Measurements from ENCODE around the gene OR51B5.
"Not testable (repeated sequence)": the region's sequence is repeated elsewhere in the genome, so short reads cannot be mapped to it uniquely, and the experiment has no call there.

Gene OR51B5

DNA sequence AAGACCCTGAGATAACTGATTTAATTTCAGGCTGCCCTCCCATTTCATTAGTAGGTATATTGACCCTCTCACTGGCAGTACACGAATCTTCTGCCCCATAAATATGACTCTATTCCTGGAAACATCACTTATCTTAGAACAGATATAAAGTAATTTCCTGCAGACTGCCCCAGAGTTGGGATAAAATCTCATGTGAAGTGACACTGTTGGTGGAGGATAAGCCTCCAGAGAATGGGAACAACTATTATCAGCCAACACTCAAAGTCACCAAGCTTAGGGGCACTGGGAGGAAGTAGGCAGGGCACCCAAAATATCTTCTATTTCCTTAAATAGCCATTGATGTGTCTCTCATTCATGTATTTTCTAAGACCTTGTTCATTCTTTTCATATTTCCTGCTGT is 8.2 kb downstream of the OR51B5 start:
- no peak for DNase-seq (ENCODE audit: low read depth in 2 of 2)

DNA sequence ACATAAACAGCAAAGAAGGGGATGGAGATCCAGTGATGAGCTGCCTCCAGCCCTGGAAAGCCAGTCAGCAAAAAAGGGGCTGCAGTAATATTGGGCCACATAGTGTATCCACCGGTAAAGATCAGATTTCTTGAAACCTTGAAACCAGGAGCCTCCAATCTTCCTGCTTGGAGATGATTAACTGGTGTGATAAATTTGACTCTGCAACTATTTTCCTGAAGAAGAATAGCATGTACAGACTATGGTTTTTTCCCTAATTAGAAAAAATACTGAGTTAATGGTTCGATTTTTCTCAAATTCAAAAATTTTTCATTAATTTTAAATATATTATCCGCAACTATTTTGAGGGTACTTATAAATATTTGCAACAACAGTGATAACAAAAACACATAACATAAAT is 19.1 kb downstream of the OR51B5 start, which contains the start of gene OR51B2:
Gene OR51B2, minus strand, starts transcription at position 101 of the 400 bp plus-strand sequence. Its CDS starts 0 bp downstream, at position 101.
- DNase-seq (ENCODE audit: low read depth in 2 of 2) = no peak

DNA sequence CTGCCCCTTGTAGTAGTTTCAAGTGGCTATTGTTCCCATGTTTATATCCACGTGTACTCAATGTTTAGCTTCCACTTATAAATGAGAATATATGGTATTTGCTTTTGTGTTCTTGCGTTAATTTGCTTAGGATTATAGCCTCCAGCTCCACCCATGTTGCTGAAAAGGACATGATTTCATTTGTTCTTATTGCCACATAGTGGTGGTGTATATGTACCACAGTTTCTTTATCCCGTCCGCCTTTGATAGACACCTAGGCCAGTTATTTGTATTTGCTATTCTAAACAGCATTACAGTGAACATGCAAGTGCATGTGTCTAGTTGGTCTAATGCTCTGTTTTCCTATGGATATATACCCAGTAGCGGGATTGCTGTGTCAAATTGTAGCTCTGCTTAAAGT is 26.0 kb downstream of the OR51B5 start:
- DNase-seq (ENCODE audit: low read depth in 2 of 2) = no peak

DNA sequence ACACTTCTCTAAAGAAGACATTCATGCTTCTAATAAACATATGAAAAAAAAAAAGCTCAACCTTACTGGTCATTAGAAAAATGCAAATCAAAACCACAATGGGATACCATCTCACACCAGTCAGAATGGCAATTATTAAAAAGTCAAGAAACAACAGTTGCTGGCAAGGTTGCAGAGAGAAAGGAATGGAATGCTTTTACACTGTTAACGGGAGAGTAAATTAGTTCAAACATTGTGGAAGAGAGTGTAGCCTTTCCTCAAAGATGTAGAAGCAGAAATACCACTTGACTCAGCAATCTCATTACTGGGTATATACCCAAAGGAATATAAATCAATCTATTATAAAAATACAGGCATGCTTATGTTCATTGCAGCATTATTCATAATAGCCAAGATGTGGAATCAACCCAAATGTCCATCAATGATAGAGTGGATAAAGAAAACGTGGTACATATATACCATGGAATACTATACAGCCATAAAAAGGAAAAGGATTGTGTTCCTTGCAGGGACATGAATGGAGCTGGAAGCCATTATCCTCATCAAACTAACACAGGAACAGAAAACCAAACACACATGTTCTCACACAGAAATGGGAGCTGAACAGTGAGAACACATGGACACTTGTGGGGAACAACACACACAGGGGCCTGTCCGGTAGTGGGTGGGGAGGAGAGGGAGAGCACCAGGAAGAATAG is 29.8 kb downstream of the OR51B5 start:
- not testable (repeated sequence) for DNase-seq (ENCODE audit: low read depth in 2 of 2)

DNA sequence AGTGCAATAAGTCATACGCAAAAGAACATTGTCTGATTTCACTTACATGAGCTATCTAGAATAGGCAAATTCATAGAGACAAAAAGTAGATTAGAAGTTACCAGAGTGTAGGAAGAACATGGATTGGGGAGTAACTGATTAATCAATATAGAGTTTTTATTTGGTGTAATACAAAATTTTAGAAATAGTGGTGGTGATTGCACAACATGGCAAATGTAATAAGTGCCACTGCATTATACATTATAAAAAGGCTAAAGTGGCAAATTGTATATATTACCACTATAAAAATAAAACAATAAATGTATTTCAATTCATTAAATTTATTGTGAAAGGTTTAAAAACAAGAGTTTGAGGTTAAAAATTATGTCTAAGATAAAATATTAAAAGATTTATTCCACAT is 32.9 kb downstream of the OR51B5 start:
- no peak for DNase-seq (ENCODE audit: low read depth in 2 of 2)

DNA sequence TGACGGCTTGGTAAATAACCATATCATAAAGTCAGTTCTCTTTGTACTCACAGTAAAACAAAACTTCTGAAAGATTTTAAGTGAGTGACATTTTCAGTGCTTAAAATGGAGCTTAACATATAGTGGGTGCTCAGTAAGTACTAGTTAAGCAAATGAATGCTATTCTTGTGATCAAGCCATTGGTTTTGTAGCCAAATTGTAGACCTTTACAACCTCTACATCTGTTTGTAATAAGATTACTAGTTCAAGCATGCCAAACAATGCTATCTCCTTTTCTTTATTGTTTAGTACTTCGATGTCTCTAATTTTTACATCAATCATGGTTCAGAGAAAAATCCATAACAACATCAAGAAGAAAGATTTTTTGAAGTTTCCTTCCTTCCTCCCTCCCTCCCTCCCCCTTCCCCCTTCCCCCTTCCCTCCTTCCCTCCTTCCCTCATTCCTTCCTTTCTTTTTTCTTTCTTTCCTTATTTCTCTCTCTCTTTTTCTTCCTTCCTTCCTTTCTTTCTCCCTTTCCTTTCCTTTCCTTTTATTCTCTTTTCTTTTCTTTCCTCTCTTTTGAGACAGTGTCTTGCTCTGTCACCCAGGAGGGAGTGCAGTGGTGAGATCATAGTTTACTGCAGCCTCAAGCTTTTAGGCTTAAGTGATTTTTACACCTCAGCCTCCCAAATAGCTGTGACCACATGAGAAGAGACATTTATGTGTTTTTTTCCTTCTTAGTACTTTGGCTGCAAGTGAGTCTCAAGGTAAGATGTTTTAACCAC is 35.9 kb downstream of the OR51B5 start:
- DNase-seq (ENCODE audit: low read depth in 2 of 2) = no peak

DNA sequence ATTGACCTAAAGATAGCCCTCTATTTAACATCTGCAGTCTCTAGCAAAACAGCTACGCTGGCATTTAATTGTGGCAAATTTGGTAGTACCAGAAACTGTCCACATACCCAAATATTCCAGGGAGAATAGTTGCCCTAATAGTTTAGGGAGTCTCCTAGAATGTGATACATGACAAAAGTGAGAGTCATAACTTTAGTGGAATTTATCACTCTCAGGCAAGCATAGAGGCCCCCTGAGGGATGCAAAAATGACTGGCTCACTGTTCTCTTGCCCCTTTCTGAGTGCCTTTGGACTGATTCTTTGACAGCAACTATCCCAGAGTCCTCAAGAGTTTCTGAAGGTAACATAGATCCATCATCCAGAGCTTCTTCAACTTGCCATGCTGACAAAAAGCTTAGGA is 39.3 kb downstream of the OR51B5 start:
- DNase-seq (ENCODE audit: low read depth in 2 of 2) = no peak

DNA sequence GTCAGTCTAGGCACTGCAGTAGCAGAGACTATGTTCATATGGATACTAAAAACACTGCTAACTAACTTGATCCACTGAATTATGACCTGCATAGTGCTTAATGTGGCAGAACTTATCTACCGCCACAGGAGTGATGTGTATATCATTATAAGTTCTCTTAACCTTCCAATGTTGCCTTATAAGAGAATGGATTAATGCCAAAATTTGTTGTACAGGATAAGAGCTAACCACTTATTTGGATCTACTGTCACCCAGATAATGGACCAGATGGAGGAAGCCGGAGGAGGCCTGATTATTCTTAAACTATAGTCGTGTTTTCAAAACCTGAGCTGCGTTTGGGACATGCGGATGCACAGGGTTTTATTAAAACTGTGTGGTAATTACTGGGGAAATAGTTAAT is 39.7 kb downstream of the OR51B5 start:
- no peak for DNase-seq (ENCODE audit: low read depth in 2 of 2)

DNA sequence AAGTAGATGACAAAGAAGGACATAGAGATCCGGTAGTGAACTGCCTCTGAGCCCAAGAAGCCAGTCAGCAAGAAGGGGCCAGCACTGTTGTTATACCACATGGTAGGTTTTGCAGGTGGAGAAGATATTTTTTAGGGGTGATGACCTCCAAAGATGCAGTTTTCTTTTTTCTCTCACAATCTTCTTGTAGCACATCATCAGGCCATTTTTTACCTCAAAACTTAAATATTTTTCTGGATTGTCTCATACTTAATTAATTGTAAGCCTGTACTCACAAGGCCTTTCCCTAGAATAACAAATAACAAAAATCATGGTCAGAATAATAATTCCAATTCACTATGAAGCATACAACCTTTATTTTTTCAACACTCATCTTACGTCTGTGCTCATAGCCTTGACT is 41.5 kb downstream of the OR51B5 start, which contains the start of gene OR51B4:
Gene OR51B4, minus strand, starts transcription at position 101 of the 400 bp plus-strand sequence. Its CDS starts 0 bp downstream, at position 101.
- DNase-seq (ENCODE audit: low read depth in 2 of 2) = no peak

DNA sequence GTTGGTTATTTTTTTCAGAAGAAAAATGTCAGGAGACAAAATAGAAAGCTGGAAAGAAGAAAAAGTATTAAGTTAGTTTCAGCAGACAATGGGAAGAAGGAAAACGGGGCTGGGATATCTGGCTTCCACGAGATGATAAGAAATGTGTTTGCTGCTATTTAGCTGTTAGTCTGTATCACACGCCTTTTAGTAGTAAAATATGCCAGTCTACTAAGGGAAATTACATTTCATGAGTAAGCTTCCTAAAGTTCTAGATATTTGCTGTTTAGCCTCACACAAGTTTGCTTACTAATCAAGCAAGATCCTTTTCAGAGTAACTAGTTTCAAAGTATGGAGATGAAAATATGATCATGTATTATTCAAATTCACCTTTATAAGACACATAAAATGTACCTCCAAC is 43.1 kb downstream of the OR51B5 start:
- no peak for DNase-seq (ENCODE audit: low read depth in 2 of 2)

DNA sequence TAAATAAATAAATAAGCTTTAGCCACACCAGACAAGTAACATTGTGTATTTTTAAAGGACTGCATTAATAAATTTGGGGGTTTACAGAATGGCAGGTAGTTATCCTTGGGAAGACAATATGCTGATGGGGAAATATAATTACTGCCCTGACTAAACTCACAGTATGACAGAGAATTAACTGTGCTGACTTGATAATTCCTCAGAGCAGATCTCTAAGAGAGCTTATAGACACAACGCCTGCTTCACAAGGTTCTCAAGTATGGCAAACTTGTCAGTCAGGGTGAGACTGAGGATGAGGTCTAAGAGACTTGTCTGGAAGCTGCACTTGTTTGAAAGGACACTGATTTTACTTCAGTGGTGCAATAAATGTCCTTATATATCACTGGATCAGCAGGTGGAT is 44.9 kb downstream of the OR51B5 start:
- no peak for DNase-seq (ENCODE audit: low read depth in 2 of 2)

DNA sequence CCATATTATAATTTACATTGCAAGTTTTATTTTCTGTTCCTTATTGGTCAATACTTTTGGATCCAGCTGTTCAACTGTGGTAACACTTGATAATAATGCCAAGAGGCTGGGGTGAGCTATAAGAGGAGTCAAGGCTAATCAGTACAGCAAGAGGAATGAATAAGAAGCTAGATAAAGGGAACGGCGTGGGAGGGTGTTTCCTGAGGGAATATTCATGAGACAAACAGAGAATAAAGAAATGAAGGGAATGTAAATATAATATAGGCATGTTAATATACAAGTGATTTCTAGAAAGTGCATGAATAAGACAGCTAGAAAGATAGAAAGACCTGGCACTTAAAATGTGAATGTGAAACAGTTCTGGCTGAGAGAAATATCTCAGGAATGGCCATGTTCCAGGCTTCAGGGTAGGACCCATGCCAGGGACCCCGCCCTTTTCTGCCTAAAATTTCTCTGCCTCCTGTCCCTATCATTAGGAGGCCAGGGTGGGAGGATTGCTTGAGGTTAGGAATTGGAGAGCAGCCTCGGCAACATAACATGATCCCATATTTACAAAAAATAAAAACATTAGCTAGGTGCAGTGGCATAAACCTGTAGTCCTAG is 45.5 kb downstream of the OR51B5 start:
- DNase-seq (ENCODE audit: low read depth in 2 of 2) = no peak

DNA sequence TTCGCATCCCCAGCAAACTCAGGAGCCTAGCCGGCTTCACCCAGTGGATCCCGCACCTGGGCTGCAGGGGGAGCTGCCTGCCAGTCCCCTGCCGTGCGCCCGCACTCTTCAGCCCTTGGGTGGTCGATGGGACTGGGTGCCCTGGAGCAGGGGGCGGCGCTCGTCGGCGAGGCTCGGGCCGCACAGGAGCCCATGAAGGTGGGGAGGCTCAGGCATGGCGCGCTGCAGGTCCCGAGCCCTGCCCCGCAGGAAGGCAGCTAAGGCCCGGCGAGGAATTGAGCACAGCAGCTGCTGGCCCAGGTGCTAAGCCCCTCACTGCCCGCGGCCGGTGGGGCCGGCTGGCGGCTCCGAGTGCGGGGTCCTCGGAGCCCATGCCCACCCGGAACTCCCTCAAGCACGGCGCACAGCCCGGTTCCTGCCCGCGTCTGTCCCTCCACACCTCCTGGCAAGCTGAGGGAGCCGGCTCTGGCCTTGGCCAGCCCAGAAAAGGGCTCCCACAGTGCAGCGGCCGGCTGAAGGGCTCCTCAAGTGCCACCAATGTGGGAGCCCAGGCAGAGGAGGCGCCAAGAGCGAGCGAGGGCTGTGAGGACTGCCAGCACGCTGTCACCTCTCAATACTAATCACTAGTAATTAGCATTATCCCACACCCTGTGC is 48.9 kb downstream of the OR51B5 start:
- DNase-seq (ENCODE audit: low read depth in 2 of 2) = not testable (repeated sequence)

DNA sequence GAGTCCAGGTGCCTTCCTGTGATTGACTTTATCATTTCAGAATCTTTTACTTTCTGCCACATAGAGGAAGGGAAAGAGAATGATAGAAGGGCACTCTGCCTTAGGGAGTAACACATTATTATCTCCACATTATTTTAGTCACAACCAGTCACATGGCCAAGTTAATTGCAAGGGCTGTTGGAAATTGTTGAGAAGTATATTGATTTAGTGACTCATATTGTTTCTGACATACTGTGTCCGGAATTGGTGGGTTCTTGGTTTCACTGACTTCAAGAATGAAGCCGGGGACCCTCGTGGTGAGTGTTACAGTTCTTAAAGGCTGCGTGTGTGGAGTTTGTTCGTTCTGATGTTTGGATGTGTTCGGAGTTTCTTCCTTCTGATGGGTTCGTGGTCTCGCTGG is 50.3 kb downstream of the OR51B5 start:
- DNase-seq (ENCODE audit: low read depth in 2 of 2) = no peak

Measured in stimulated activated CD4-positive, alpha-beta T cell treated with anti-CD3 and anti-CD28 coated beads, Interleukin-12 subunit alpha, Interleukin-12 subunit beta, amount 100 ng/mL, for 24 hours (primary cell).